NCI-H1417 treated with DMSO at 0.1 percent for 48 hours (cell line): ENCODE data around the gene LYSMD3.

Experiments
- DNase-seq: peaks from one replicate; lab custom pipeline; 2025; lab: John Stamatoyannopoulos, UW

LYSMD3 gene

GRCh38 chr5:90547072-90547536 is 17.7 kb upstream of the LYSMD3 start:
- DNase-seq: no peak

- no peak for DNase-seq
Measured at GRCh38 chr5:90546216-90546837, 16.9 kb upstream of the LYSMD3 start.

DNA sequence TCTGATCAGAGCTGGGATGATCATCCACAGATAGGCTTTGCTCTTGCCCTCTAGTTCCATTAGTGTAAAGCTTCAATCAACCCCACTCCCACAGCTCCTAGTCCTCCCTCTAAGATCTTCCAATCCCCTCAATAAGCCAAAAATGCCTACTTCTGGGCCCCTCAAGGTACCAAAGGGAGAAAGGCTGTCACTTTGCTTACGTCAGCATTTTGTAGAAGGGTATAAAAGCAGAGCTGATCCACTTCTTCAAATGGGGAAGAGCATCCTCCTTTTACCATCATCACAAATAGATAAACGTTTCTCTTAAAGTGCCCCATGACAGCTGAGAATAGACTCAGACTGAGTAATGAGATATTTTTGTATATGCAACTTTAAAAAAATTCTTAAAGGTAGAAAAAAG is 16.1 kb upstream of the LYSMD3 start:
- DNase-seq: no peak

- DNase-seq: no peak
Measured at GRCh38 chr5:90542827-90543519, 13.6 kb upstream of the LYSMD3 start.

DNA sequence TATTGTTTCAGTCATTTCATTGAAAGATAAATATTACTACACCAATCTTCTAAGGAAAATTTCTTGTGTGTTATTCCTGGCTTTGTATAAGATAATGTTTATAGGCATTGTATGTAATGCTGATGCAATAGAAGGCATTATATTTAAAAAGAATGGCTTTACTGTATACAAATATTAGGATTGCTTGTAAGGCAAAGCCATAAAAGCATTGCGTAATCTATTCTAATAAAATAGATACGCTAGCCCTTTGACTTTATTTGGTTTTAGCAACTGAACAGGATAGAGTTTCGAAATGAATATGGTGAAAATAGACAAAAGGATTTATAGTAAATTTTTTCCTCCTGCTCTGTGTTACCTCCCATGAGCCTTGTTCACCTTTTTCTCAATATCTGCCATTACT is 5.5 kb upstream of the LYSMD3 start:
- DNase-seq: no peak

DNA sequence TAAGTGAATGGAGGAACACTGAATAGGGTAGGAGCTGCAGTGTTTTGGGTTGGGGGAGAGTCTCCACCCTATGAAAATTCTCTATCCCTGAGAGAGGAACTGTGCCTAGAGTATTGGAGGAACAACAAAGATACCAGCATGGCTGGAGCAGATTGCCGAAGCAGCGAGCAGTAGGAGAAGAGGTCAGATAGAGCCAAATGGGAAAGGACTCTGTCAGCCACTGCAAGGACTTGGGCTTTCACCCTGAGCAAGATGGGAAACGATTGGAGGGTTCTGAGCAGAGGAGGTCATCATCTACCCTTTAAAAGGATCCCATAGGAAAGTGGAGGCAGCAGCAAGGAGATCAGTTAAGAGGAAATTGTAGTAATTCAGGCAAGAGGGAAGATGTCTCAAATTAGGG is 4.4 kb upstream of the LYSMD3 start:
- no peak for DNase-seq

GRCh38 chr5:90530736-90531487 is 1.5 kb upstream of the LYSMD3 start:
- DNase-seq: no peak

DNA sequence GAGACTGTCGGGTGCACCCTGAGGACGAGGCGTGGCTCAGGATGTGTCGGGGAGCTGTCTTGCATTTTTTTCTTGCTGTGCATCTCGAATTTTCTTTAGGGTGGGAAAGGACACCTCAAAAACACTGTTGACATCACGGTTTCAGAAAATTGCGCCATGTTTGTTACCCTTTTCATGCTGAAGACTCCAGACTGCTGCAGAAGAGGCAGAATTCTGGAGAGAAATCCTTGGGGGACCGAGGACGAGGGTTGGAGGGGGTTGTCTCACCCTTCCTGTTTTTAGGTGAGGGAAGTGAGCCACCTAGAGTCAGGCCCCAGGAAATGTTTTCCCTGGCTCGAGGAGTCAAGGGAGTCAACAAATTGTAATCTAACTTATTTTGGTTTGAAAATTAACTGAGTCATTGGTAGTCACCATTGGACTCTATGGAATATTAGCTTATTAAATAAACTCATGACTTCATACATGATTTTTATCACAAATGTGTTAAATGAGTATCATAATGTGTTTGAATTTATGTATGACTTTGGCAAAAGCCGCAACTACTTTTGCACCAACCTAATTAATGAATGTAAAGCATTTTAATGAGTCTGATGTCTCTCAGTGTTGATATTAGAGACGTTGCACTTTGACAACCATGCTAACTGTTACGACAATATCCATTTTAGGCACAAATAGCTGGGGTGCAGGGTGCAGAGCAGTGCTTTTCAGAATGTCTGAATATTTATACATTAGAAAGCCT is 724 bp upstream of the LYSMD3 start:
- no peak for DNase-seq

DNA sequence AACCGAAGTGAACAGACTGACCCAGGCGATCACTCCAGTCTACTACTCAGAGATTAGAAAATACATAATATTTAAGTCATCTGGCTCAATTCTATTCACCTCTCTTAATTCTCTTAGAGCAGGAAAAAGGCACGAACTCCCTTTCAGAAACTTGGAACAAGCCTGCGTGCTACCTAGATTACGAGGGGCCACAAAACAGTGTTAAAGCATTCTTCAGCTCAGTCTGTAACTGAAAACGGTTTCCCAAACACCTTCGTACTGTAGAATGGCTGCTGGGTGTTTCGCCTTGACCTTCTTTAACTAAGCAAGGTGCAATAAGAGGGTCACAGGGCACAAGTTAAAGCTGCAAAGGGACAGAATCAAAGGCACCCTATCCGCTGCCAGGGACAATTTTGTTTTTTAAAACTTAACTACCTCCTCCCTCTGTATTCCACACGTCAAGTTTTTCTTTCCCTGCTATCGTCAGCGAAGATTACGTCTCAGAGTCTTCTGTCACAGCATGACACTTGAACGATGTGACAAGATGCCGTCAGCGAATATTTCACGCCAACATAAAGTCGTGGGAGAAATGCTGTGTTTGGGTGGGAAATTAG is 687 bp downstream of the LYSMD3 start:
- no peak for DNase-seq

DNA sequence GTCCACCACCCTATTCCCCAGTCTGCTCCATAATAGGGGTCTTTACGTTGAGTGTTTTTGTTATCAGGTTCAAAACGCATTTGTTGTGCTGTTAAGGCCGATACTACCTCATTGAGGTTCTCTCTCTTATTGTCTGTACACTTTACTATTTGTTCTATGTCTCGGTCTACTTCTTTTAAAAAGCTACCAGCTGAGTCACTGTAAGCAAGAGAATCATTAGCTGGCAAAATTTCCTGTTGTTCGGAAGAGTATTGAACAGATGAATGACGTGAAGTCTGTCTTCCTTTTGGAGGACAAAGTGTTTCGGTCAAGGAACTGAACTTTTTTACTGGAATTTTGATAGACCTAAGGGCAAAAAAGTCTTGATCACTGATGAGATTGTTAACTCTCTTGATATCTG is 10.3 kb downstream of the LYSMD3 start:
- no peak for DNase-seq

DNA sequence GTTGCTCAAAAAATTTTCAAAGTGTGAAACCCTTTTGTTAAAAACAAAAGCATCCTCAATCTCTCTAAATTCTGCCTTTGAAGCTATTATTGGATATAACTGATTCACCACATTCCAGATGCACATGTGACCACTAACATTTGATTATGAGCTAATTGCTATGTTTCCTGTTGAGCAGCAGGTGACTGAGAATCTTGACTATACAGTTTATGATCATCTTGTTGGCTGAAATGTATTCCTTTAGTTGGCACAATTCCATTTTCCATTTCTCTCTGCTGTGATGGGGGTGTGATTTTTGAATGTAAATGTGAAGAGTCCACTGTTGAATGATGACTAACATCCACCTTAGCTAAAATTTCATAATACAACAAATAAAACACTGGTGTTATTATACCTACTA is 10.7 kb downstream of the LYSMD3 start:
- DNase-seq: peak; percentile 39

GRCh38 chr5:90514520-90514919 is 14.9 kb downstream of the LYSMD3 start:
- DNase-seq: no peak

DNA sequence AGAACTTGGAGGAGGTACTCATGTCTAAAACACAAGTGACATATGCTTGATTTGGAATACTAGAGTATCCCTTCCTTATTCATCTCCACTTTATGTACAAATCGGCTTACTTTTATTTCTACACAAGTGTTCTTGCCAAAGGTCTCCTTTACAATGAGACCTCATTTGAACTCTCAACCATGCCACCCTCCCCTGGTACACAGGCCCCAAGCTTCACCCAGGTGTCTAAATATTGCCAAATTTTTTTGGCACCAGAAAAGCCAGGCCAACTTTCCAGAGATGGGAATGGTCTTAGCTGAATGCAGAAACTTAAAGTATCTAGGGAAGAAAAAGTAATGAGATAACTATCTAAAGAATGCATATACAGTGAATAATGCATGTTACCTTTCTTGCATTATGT is 18.9 kb downstream of the LYSMD3 start:
- DNase-seq: no peak

DNA sequence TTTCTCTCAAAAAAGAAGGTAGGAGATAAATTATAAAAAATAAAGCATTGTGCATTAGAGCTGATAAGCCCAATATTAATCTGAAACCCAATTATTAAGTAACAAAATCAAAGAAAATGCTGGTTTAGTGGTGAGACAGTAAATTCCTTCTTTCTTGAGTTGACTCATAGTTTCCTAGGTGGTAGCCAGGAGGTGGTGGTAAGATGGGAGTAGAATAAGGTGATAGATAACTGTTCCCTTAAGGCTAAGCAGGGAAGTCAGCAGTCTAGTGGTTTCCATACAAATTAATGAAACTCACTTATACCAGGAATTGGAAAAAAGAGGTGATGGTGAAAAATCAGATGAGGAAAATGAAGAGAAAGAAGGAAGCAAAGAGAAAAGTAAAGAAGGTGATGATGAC is 23.2 kb downstream of the LYSMD3 start:
- no peak for DNase-seq

DNA sequence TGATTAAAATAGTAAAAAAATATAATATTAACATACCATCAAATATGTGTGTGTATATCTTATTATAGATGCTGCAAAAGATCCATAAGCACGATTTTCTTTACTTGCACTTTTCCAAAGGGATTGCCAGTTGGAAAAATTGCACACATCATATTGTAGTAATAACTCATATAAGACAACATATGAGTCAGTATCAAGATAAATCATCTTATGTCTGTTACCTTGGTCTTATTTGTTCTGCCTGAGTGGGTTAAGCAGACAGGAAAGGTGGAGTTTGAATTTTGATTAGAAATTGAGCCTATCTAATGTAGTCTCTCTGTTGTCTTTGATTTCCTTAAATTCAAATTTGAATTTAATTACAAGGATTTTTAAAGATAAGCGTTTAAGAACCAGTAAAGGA is 24.6 kb downstream of the LYSMD3 start:
- DNase-seq: no peak

- DNase-seq: no peak
Measured at GRCh38 chr5:90503596-90503995, 25.8 kb downstream of the LYSMD3 start.

GRCh38 chr5:90495146-90495545 is 34.2 kb downstream of the LYSMD3 start:
- DNase-seq: no peak

DNA sequence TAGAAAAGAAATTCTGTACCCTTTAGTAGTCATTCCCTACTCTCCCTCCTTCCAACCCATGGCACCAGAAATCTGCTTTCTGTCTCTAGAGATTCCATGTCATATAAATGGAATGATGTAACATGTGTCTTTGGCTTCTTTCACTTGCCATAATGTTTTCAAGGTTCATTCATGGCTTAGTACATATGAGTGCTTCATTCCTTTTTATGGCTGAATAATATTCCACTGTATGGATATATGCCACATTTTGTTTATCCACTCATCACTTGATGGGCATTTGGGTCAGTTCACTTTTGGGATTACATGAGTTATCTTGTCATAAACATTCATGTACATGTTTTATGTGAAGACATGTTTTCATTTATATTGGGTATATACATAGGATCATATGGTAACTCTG is 35.3 kb downstream of the LYSMD3 start:
- no peak for DNase-seq

GRCh38 chr5:90488791-90489190 is 40.6 kb downstream of the LYSMD3 start:
- DNase-seq: no peak

GRCh38 chr5:90484540-90484939 is 44.8 kb downstream of the LYSMD3 start:
- no peak for DNase-seq

DNA sequence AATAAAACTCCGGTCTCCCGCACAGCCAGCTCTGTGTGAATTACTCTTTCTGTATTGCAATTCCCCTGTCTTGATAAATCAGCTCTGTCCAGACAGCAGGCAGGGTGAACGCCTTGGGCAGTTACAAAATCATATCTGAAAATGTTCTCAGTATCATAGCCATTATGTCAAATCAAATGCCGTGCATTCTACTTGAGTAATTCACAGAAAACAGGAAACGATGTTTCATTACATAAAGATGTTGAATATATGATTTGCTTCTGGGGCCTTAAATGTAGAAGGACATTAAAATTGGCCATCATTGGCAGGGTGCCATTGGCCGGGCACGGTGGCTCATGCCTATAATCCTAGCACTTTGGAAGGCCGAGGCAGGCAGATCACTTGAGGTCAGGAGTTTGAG is 46.2 kb downstream of the LYSMD3 start:
- no peak for DNase-seq

DNA sequence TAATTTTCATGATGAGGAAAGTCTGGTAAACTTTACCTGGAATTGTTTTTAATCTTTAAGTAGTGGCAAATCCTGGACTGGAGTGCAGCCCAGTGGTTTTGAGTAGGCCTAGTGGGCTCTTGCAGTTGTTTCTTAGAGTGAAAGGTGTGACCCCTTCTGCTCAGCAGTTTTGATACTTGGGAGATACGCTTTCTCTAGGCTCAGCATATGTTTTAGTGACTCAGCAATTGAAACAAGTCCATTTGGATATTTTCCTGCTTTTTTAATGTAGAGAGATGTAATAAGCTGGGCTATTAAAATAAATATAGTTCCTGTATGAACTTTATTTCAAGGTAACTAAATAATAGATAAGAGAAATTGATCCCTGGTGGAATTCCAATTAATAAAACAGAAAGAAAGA is 48.7 kb downstream of the LYSMD3 start:
- no peak for DNase-seq
